Loucy (cell line): ENCODE data around the gene AGBL1.

Experiments used
- CTCF ChIP-seq: fragments of 200-600 bp; sonication (generic); conservative IDR thresholded peaks from 2 replicates; pipeline ENCODE4 v1.5.1; 2014; ENCODE audit warnings: mild to moderate bottlenecking, antibody characterized with exemption, low read length
- EZH2phosphoT487 ChIP-seq: fragments of 200-600 bp; IDR thresholded peaks from 2 replicates; pipeline ENCODE4 v1.6.1; 2018; ENCODE audit warnings: antibody characterized with exemption, mild to moderate bottlenecking, moderate library complexity, borderline replicate concordance

DNA sequence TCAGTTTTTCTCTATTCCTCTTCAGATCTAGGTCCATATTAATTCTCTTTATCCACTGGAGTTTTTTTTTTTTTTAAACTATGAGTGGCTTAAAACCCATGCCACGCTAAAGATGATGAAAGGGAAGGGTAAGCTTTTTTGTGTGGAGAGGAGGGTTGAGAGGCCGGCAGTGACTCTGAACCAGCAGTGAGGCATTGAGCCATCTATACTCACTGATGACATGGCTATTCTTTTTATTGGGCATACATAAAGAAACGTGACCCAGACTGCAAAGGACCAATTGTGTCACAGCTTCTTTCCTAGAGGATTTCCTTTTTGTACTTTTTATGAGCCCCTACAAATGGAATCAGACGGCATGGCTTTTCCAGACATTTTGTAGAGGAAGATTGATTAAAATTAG, 662.2 kb downstream of the AGBL1 start:
- TF ChIP-seq CTCF (no peak), EZH2phosphoT487 (no peak)
